Activated T-helper 9 cell treated with anti-CD3 and anti-CD28 coated beads, Interleukin-2, amount 50 U/mL, for 16 hours (primary cell): ENCODE results near the gene KIAA1191.
A peak's percentile ranks its signal among the peaks of the same experiment; 100 is the strongest.
"Not testable (repeated sequence)": the region's sequence is repeated elsewhere in the genome, so short reads cannot be mapped to it uniquely, and the experiment has no call there.

Source experiments
- DNase-seq: peaks from one replicate; pipeline ENCODE4 v3.0.0-alpha.2; 2020; ENCODE audit warnings: low read depth

Gene KIAA1191, protein sequence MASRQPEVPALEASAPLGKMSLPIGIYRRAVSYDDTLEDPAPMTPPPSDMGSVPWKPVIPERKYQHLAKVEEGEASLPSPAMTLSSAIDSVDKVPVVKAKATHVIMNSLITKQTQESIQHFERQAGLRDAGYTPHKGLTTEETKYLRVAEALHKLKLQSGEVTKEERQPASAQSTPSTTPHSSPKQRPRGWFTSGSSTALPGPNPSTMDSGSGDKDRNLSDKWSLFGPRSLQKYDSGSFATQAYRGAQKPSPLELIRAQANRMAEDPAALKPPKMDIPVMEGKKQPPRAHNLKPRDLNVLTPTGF

DNA sequence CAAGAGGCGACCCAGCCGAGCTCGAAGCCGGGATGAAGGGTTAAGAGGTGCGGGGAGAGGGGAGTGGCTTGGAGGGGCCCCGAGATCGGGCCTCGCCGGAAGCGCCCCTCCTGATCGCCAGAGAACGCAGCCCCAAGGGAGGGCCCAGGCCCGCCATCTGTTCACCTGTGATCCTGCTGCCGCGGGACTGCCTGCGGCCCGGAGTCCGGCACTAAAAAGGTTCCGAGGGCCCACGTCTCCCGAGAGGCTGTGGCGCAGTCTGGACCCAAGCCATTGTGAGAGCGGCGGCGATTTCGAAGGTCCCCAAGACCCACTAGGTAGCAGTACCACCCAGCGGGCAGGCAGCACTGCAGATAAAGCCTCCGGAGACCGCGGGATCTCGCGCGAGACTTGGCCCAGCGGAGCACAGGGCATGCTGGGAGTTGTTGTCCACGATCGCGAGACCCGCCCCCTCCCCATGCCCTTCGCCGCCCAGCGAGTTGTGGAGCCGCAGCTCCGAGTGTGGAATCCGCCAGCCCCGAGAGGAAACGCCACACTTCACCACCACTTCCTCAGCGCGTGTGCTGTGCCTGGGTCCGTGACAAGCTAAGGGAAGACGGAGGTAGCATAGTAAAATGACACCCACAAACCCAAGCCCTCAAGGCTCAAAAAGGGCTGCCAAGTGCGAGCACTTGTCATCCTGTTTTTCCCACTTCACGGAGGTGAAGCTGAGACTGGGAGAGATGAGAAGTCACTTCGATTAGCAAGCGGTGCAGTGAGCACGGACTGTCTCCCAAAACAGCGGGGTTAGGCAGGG is at the start of gene KIAA1191:
Gene KIAA1191, minus strand, starts transcription at position 328 of the 796 bp plus-strand sequence. CDS start 2,256 bp downstream, outside the sequence.
- peak; percentile 90 for DNase-seq

DNA sequence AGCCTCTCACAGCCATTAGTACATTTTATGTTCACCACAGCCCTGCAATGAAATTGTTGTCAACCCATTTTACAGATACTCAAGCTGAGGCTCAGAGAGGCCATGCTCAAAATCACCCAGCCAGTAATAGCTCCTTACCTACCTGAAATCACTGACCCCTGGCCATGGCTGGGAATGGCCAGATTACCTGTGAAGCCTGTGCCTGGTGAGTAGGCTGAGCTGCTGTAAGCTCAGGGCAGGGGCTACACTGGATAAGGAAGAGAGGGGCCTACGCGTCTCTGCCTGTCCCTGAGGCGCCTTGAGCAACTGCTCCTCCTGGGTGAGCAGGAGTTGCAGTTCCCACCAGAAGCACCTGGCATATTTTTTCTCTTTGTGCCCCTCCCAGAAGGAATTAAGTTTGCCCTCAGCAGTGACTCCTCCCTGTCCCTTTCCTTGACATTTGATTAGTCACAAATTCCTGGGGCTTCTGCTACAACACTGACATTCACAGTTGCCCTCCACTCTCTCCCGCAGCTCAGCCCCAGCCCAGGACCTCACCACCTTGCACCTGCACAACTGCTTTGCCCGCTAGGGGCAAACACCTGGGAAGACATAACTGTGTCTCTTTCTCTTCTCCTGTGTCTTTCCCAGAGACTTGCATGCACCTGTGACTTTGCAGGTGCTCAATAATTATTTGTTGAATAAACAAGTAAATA is 49.1 kb upstream of the KIAA1191 start:
- DNase-seq, result no peak

DNA sequence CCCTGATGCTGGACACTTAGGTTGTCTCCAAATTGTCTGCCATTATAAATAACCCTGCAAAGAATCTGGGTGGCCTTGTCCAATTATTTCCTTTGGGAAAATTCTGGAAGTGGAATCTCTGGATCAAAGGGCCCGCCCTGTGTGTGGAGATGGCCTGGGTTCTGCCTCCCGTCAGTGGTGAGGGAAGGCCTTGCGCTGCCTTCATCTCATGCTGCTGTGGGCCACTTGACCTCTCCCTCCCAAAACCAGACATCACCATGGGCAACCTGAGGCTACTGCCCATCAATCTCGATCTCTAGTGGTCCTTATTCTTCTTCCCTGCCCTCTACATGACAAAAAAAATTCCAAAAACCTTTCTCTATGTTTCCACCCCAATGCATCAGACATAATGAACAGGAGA is 48.2 kb upstream of the KIAA1191 start:
- DNase-seq, result no peak

DNA sequence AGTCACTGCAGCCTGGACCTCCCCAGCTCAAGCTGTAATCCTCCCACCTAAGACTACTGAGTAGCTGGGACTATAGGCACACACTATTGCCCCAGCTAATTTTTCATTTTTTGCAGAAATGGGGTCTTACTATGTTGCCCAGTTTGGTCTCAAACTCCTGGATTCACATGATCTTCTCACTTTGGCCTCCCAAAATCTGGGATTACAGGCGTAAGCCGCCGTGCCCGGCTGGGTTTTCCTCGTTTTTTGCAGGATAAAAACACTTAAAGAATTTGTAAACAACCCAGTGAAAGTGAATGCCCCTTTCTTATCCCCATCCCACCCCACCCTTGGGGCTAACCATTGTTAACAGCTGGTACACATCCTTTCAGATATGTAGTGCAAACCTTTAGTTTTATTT is 47.0 kb upstream of the KIAA1191 start:
- DNase-seq, result no peak

DNA sequence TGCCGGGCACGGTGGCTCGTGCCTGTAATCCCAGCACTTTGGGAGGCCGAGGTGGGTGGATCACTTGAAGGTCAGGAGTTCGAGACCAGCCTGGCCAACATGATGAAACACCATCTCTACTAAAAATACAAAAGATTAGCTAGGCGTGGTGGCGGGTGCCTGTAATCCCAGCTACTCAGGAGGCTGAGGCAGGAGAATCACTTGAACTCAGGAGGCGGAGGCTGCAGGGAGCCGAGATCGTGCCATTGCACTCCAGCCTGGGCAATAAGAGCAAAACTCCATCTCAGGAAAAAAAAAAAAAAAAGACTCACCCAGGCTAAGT is 46.6 kb upstream of the KIAA1191 start:
- DNase-seq, result not testable (repeated sequence)

DNA sequence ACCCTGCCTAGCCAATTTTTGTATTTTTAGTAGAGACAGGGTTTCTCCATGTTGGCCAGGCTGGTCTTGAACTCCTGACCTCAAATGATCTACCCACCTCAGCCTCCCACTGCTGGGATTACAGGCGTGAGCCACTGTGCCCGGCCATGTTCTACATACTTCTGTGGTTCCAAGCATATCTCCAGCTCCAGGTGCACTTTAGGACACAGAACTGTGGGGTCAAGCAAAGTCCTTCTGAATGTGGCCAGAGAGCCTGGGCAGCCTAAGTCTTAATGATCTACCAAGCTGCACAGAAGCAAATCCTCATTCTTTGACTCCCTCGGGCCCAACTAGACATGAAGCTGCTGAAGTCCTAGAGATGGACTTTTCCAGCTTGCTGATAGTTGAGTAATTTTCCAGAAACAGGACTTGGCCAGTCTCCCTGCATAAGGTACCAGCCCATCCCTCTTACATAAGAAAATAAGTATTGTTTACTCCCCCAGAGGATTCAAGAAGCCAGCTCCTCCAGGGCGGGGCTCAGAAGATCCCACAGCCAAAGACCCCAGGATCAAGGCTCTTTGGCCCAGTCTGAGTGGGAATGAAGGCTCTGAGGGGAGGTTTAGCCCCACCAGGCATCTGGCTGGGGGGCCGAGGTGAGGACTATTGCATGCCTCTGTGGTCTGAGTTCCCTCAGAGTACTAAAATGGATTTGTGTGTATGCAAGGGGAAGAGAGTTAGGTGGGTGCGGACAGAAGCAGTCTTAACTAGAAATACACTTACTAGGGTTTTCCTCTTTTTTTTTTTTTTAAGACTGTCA is 46.1 kb upstream of the KIAA1191 start:
- DNase-seq, result no peak

DNA sequence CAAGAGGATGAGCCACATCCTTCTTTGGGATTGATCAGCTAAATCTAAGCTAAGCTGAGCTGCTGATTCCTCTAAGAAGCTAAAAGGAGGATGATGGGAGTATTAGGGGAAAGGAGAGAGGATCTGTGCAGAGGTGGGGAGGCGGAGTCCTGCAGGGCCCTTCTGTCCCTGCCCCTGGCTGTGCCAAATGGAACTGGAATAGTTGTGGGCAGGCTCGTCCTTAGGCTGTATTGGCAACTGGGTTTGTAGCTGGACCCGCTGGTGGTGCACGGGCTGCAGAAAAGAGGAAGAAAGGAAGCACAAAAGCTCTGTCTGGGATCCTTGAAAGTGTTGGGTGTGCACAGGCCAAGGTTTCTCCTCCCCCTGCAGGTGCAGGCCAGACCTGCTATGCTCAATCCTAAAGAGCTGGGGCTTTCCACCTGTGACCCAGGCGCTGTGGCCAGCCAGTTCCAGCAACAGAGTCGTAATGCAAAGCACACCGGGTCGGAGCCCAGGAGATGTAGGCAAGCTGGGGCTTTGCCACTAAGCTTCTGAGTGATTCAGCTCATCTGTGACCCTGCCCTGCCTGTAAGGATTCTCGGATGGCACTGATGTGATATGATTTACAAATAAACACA is 45.0 kb upstream of the KIAA1191 start:
- no peak for DNase-seq

DNA sequence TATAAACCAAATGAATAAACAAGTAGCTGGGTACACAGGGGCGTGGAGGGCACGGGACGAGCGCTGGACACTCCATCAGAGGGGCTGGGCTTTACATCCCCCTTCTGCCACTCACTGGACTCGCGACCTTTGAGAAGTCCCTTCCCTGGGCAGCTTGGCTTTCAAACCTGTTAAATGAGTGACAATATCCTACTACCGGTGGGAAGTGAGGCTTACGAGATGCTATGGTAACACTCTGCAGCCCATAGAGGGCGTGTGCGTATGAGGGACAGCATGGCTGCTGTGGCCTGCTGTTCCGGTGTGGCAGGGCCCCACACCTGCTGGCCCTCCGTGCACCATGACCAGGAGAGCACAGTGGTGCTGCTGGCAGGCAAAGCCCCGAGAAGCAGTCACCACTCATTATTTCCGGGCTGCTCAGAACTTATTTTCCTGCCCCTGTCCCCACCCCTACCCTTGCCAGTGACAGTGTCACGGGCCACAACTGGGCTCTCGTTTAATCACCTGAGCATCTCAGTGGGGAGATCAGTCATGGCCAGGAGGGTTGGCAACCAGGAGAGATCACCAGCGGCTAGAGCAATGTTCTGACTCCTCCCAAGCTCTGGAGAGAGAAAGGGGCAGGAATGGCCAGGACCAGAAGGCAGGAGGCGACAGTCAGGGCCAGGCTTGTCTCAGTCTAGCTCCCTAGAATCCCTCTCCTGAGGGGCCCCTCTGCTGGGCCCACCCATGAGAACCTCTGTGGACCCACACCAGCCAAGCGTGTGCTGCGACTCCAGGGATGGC is 44.3 kb upstream of the KIAA1191 start:
- no peak for DNase-seq

DNA sequence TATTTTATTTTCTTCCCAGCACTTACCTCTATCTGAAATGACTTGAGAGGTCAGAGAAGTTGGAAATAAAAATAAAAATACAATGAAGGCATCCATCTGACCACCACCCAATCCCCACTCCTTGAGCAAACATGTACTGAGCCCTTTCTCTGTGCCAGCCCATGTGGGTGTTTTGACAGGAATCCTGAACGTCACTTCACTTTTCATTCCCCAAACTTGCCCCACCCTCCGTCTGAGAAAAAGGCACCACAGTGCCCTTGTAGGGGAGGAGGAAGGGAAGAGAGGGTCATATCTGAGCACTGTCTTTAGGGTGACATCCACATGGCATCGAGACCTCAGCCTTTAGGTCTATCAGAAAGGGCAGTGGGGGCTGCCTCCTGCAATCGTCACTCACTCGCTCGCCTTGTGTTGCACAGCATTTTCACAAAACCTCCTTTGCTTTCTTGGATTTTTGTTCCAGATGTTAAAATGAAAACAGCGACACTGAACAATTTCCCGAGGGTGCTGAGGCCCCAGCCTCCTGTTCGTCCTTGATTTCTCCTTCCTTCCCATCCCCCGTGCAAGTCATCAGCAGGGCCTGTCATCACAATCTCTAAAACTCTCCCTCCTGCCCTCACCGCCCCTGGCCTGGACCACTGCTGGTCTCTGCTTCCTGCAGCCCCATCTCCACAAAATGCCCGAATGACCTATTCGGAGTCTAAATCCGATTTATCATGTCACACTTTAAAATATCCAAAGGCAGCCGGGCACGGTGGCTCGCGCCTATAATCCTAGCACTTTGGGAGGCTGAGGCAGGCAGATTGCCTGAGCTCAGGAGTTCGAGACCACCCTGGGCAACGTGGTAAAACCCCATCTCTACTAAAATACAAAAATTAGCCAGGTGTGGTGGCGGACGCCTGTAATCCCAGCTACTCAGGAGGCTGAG is 40.0 kb upstream of the KIAA1191 start:
- no peak for DNase-seq

DNA sequence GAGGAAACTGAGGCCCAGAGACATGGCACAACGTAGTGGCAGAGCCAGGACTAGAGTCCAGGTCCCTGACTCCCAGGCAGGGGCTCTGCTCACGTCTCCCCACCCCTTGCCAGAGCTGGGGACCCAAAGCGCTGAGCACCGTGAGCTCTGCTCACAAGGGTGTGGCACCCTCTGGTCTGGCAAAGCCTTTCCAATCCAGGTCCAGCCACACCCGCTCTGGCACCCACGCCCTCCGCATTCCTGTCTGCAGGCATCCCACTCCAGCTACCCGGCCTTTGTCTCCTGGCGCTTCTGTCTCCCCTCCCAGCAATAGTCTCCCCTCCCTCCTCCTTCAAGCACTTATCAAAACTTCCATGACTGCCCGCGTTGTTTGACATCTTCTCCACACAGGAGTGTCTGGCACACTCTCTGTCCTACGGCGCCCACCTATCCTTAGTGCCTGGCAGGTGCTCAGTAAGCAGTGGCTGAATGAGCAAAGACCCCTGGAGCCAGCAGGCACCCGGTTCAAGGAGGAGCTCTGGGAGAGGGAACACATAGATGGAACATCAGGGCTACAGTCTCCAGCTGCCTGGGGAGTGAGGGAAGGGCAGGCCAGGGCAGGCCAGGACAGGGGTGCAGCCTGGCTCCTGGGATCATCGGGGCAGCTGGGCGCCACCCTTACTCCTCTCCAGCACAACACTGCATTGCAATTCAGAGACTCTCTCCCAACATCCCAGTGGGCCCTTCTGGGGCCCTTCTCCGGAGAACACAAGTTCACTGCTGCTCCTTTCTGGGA is 39.0 kb upstream of the KIAA1191 start:
- DNase-seq, result no peak

DNA sequence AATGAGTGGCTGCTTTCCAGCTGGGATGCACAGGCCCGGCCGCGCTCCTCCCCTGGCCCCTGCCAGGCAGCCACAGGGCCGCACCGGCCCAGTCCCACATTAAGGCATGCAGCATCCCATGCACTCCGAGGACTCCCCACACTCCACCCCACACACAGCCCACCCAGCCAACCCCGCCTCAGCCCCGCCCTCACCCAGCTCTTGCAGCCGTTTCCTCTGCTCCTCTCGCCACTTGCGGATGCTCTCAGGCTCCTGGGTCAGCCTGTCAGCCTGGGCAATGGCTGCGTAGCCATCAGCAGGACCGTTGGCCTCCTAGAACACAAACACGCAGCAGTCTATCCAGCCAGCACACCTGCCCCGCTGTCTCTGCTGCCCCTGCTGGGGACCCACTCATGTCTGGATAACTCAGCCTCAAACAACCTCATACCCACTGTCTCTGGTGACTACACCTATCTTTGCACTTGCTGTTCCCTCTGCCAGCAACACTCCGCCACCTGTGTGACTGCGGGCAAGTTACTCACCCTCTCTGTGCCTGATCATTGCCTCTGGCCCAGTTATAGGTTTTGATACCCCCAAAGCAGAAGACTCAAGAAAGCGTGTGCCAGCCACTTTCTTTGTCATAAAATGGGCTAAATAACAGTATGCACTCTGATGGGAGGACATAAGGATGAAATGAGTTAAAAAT is 36.3 kb upstream of the KIAA1191 start:
- no peak for DNase-seq

DNA sequence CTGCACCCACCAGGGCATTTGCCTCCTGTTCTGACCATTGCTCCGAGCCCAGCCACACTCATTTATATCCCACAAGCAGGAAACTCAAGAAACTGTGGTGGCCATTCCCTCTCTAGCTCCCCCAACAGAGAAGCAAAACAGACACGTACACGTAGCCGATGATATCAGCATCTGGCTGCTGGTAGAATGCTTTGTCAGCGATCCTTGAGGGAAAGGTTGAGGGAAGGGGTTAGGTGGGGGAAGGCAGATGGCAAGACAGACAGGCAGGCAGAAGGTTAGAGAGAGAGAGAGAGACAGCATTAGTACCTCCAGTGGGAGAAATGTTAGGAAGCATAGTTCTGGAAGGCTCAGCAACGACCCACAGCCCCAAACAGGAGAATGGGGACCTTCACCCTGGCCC is 34.8 kb upstream of the KIAA1191 start:
- no peak for DNase-seq

DNA sequence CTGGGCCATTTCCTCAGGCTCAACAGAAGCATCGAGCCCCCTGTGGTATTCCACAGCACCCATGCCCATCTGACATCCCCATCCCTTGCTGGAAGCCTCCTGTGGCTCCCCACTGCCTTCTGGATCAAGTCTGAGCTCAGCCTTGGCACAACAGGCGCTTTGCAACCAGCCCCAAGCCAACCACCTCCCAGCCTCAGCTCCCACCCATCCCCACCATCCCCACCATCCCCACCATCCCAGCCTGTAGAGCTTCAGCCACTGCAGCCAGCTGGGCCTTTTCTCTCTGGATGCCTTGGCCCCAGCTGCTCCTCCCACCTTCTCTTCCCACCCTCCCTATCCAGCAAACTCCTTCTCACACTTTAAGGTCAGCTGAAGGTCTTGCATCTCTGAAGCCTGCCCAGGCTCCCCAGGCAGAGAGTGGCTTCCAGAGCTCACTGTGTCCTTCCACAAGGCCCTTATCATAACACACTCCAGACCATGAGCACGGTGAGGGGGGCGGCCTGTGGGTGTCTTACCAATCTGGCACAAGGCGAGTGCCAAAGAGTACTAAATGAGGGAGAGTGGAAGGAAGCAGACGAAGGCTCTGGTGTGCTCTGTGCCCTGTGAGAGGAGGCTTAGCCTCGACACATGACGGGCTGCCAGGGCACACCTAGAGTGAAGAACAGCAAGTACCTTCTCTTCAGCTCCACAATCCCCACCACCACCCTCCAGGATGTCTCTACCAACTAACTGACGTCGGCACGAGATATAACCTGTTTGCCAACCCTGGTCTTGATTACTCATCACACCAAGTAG is 33.5 kb upstream of the KIAA1191 start:
- no peak for DNase-seq

DNA sequence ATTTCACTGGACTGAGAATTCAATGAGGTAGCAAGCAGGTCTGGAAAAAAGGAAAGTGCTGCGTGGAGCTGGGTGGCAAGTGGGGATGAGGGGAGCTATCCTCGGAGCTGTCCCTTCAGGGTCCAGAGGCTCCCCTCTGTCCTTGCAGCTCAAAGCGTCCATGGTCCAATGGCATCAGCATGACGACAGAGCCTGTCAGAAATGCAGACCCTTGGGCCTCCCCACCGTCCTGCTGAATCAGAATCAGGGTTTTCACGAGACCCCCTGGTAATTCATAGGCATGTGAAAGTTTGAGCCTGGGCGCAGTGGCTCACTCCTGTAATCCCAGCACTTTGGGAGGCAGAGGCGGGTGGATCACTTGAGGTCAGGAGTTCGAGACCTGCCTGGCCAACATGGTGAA is 32.5 kb upstream of the KIAA1191 start:
- DNase-seq, result no peak

DNA sequence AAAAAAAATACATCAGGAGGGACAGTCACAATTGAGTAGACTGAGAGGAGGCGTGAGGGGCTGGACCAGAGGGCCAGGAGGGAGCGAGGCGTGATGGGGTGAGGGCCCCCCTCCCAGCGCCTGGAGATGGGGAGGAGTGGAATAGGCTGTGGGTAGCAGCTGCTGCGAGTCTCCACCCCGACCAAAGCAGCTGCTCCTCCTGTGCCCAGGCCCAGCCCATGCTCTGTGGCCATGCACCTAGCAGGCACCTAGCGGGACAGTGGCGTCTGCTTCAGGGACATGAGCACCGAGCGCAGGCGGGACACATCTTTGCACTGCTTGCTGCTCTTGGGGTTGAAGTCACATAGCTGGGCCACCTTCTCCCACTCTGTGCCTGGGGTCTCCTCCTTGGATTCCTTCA is 31.0 kb upstream of the KIAA1191 start:
- DNase-seq, result no peak

DNA sequence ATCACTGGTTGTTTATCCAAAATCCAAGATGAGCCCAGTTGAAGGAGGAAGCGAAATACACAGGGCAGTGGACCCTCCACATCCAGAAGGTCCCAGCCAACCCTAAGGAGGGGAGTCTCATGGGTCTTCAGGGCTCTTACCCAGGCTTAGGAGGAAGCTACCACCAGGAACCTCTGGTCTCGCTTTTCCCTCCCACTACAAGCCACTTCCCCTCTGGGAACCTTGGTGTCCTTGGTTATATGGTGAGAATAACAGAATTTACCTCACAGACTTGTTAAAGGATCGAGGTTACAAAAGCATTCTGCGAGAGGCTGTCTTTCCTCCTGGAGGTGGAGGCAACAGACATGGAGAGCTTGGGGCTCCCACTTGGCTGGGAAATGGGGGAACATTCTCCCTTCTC is 30.4 kb upstream of the KIAA1191 start:
- no peak for DNase-seq

DNA sequence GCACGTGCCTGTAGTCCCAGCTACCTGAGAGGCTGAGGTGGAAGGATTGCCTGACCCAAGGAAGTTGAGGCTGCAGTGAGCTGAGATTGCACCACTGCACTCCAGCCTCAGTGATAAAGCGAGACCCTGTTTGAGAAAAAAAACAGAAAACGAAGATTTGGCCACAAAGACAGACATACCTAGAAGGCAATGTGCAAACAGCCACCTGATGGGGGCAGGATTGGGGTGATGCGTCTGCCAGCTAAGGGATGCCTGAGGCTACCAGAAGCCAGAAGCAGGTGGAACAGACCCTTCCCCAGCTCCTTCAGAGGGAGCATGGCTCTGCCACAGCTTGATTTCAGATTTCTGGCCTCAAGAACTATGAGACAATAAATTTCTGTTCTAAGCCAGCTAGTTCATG is 29.9 kb upstream of the KIAA1191 start:
- DNase-seq, result no peak
